Activated CD8-positive, alpha-beta memory T cell treated with anti-CD3 and anti-CD28 coated beads, Interleukin-2, amount 10 ng/mL, durations not matched to agents 7 days and 5 days (primary cell): ENCODE results near the gene GPR62. TPM values are rescaled to one million over a fixed set of nuclear protein-coding genes. Genes with fewer than 3 reads are reported as not detected.

ENCODE experiments used
- ATAC-seq: fragments of 150-1000 bp; cut with Tn5 transposase; one replicate; pipeline ENCODE4 v1.10.0; 2021; ENCODE audit warnings: moderate library complexity
- CTCF ChIA-PET: fragments of 350-600 bp; sonication (Branson Sonifier 250); formaldehyde crosslinking; loops from one replicate; lab custom pipeline; 2021; ENCODE audit warnings: antibody characterized with exemption; lab: Charles Lee
- DNase-seq: peaks from one replicate; pipeline ENCODE4 v3.0.0-alpha.2; 2020
- H3K27ac Mint-ChIP-seq: one replicate; pipeline ENCODE4 v1.8.0; 2021; ENCODE audit warnings: mild to moderate bottlenecking, mixed read lengths
- H3K27me3 Mint-ChIP-seq: one replicate; pipeline ENCODE4 v1.8.0; 2021; ENCODE audit warnings: mixed read lengths
- H3K36me3 Mint-ChIP-seq: one replicate; pipeline ENCODE4 v1.8.0; 2021; ENCODE audit warnings: mild to moderate bottlenecking, mixed read lengths
- H3K4me1 Mint-ChIP-seq: one replicate; pipeline ENCODE4 v1.8.0; 2021; ENCODE audit warnings: mixed read lengths
- H3K4me3 Mint-ChIP-seq: one replicate; pipeline ENCODE4 v1.8.0; 2021; ENCODE audit warnings: mild to moderate bottlenecking, moderate library complexity, mixed read lengths
- H3K9me3 Mint-ChIP-seq: one replicate; pipeline ENCODE4 v1.8.0; 2022; ENCODE audit warnings: low read depth, mixed read lengths
- total RNA-seq, 2 experiments: library from RNA; stranded (reverse); gene quantifications; one replicate each; pipeline ENCODE4 v1.2.3, GENCODE V29; 2021

GPR62 gene
- total RNA-seq, 2 experiments from 2014 or later = not detected

- ATAC-seq (peak; percentile 13), DNase-seq (peak; percentile 82)
- Mint-ChIP-seq H3K27ac (peak overlapping the region; percentile 88), H3K9me3 (no peaks in the 10 kb centered on the region), H3K27me3 (no peaks in the 10 kb centered on the region), H3K4me1 (peaks cover 40% of the 10 kb centered on the region), H3K4me3 (peak overlapping the region; percentile 80), H3K36me3 (peaks cover 5% of the 10 kb centered on the region)
- CTCF ChIA-PET = interaction anchor here (0.6 to 4.9 kb wide), 19 partner anchors 10 to 443 kb away, joined by 3 to 65 read pairs (median 4); partner anchors contain the start of genes ABHD14A, ABHD14B, ACY1 and DUSP7
Observed at GRCh38 chr3:51942603-51943450, 12.4 kb upstream of the GPR62 start.

- Mint-ChIP-seq H3K27ac (no peak overlapping the region), H3K9me3 (no peaks in the 10 kb centered on the region), H3K4me1 (peaks cover 34% of the 10 kb centered on the region), H3K36me3 (peaks cover 5% of the 10 kb centered on the region), H3K27me3 (no peaks in the 10 kb centered on the region), H3K4me3 (no peak overlapping the region)
- DNase-seq (no peak), ATAC-seq (no peak)
- CTCF ChIA-PET = interaction anchor here (0.8 to 4.9 kb wide), 16 partner anchors 9 to 427 kb away, joined by 3 to 65 read pairs (median 4); partner anchors contain the start of genes ABHD14A, ABHD14B, ACY1 and DUSP7
Observed at GRCh38 chr3:51943451-51944391, 11.5 kb upstream of the GPR62 start.

- Mint-ChIP-seq H3K36me3 (peaks cover 5% of the 10 kb centered on the region), H3K27me3 (no peaks in the 10 kb centered on the region), H3K4me3 (no peak overlapping the region), H3K27ac (no peak overlapping the region), H3K4me1 (peaks cover 29% of the 10 kb centered on the region), H3K9me3 (no peaks in the 10 kb centered on the region)
- CTCF ChIA-PET = interaction anchor here (0.9 to 4.9 kb wide), 4 partner anchors 29 to 200 kb away, joined by 3 to 65 read pairs (median 14); partner anchors contain the start of genes ABHD14A, ABHD14B and ACY1
- DNase-seq = no peak
- no peak for ATAC-seq
Observed at GRCh38 chr3:51944451-51945021, 10.6 kb upstream of the GPR62 start.

- peaks cover 23% of the 10 kb centered on the region for H3K4me1 Mint-ChIP-seq
- H3K36me3 Mint-ChIP-seq = peaks cover 4% of the 10 kb centered on the region
- H3K9me3 Mint-ChIP-seq = no peaks in the 10 kb centered on the region
- CTCF ChIA-PET = interaction anchor here (1.6 to 4.9 kb wide), 3 partner anchors 29 to 108 kb away, joined by 5 to 65 read pairs (median 11); partner anchors contain the start of genes ABHD14A and ABHD14B
- no peak overlapping the region for H3K27ac Mint-ChIP-seq
- no peak overlapping the region for H3K4me3 Mint-ChIP-seq
- DNase-seq = no peak
- no peaks in the 10 kb centered on the region for H3K27me3 Mint-ChIP-seq
- ATAC-seq = no peak
Observed at GRCh38 chr3:51945031-51945840, 9.9 kb upstream of the GPR62 start.

- Mint-ChIP-seq H3K36me3 (no peaks in the 10 kb centered on the region), H3K27ac (no peak overlapping the region), H3K9me3 (no peaks in the 10 kb centered on the region), H3K27me3 (peaks cover under 1% of the 10 kb centered on the region), H3K4me1 (peaks cover 14% of the 10 kb centered on the region), H3K4me3 (no peak overlapping the region)
- DNase-seq = no peak
- no peak for ATAC-seq
- CTCF ChIA-PET = interaction anchor here (2.3 kb wide), 1 partner anchor 28 kb away, joined by 11 read pairs; the partner anchor contains the start of genes ABHD14A and ABHD14B
Observed at GRCh38 chr3:51945926-51946705, 9.1 kb upstream of the GPR62 start.

GRCh38 chr3:51946796-51947195 lies 8.4 kb upstream of the GPR62 start:
- peaks cover 12% of the 10 kb centered on the region for H3K4me1 Mint-ChIP-seq
- peaks cover 4% of the 10 kb centered on the region for H3K27me3 Mint-ChIP-seq
- DNase-seq (no peak), ATAC-seq (no peak)
- no peak overlapping the region for H3K27ac Mint-ChIP-seq
- CTCF ChIA-PET = interaction anchor here (2.3 kb wide), 1 partner anchor 28 kb away, joined by 11 read pairs; the partner anchor contains the start of genes ABHD14A and ABHD14B
- H3K36me3 Mint-ChIP-seq = no peaks in the 10 kb centered on the region
- no peaks in the 10 kb centered on the region for H3K9me3 Mint-ChIP-seq
- H3K4me3 Mint-ChIP-seq = no peak overlapping the region

- CTCF ChIA-PET = interaction anchor here (1.1 to 2.3 kb wide), 2 partner anchors 26 to 27 kb away, joined by 5 to 11 read pairs; partner anchors contain the start of genes ABHD14A and ABHD14B
- no peak overlapping the region for H3K4me3 Mint-ChIP-seq
- DNase-seq = no peak
- peaks cover 9% of the 10 kb centered on the region for H3K4me1 Mint-ChIP-seq
- H3K36me3 Mint-ChIP-seq = no peaks in the 10 kb centered on the region
- H3K9me3 Mint-ChIP-seq = no peaks in the 10 kb centered on the region
- no peak for ATAC-seq
- H3K27me3 Mint-ChIP-seq = peaks cover 4% of the 10 kb centered on the region
- no peak overlapping the region for H3K27ac Mint-ChIP-seq
Observed at GRCh38 chr3:51947215-51947900, 7.8 kb upstream of the GPR62 start.

- no peak for DNase-seq
- H3K36me3 Mint-ChIP-seq = no peaks in the 10 kb centered on the region
- CTCF ChIA-PET = interaction anchor here (1.1 kb wide), 1 partner anchor 26 kb away, joined by 5 read pairs; the partner anchor contains the start of gene ABHD14B
Observed at GRCh38 chr3:51948016-51948580, 7.1 kb upstream of the GPR62 start.

GRCh38 chr3:51949121-51949520 lies 6.1 kb upstream of the GPR62 start:
- Mint-ChIP-seq H3K4me3 (no peak overlapping the region), H3K27me3 (peaks cover 17% of the 10 kb centered on the region), H3K36me3 (no peaks in the 10 kb centered on the region), H3K4me1 (peaks cover 4% of the 10 kb centered on the region), H3K9me3 (no peaks in the 10 kb centered on the region), H3K27ac (no peak overlapping the region)
- ATAC-seq (no peak), DNase-seq (no peak)
- CTCF ChIA-PET = no interaction called here

More at GRCh38 chr3:51948016-51948580, 7.1 kb upstream of the GPR62 start:
- H3K27me3 Mint-ChIP-seq = peaks cover 6% of the 10 kb centered on the region
- no peaks in the 10 kb centered on the region for H3K9me3 Mint-ChIP-seq
- no peak for ATAC-seq
- H3K4me1 Mint-ChIP-seq = peaks cover 3% of the 10 kb centered on the region
- no peak overlapping the region for H3K4me3 Mint-ChIP-seq
- H3K27ac Mint-ChIP-seq = no peak overlapping the region

- no peak overlapping the region for H3K4me3 Mint-ChIP-seq
- peaks cover 30% of the 10 kb centered on the region for H3K27me3 Mint-ChIP-seq
- CTCF ChIA-PET = interaction anchor here (3.0 kb wide), 1 partner anchor 23 kb away, joined by 7 read pairs; the partner anchor contains the start of gene ABHD14B
- DNase-seq (no peak), ATAC-seq (no peak)
- H3K27ac Mint-ChIP-seq = no peak overlapping the region
- no peaks in the 10 kb centered on the region for H3K36me3 Mint-ChIP-seq
- no peaks in the 10 kb centered on the region for H3K9me3 Mint-ChIP-seq
- peaks cover 4% of the 10 kb centered on the region for H3K4me1 Mint-ChIP-seq
Observed at GRCh38 chr3:51950899-51951298, 4.3 kb upstream of the GPR62 start.
